WTC11 (cell line): Measurements from ENCODE around the gene MKLN1. TPM values are rescaled to one million over a fixed set of nuclear protein-coding genes. Genes with fewer than 3 reads are reported as not detected.

Experiments used
- ATAC-seq: fragments of 200-7000 bp; cut with Tn5 transposase; 2 replicates; pipeline ENCODE4 v1.10.0; 2021; ENCODE audit warnings: mild to moderate bottlenecking, moderate library complexity
- CTCF ChIA-PET: fragments of 300-600 bp; sonication (Branson Sonifier 250); formaldehyde crosslinking; loops from one replicate; lab custom pipeline; 2021; ENCODE audit warnings: antibody characterized with exemption; lab: Charles Lee
- POLR2A ChIA-PET: fragments of 350-600 bp; sonication (Branson Sonifier 250); formaldehyde crosslinking; loops from one replicate; lab custom pipeline; 2021; ENCODE audit warnings: antibody characterized with exemption; lab: Charles Lee
- DNase-seq: peaks from one replicate; pipeline ENCODE4 v3.0.0; 2021; ENCODE audit warnings: low spot score
- H3K27ac Mint-ChIP-seq: 2 replicates; pipeline ENCODE4 v1.8.0; 2021; ENCODE audit warnings: mixed read lengths
- H3K27me3 Mint-ChIP-seq: 2 replicates; pipeline ENCODE4 v1.8.0; 2021; ENCODE audit warnings: low read depth, mild to moderate bottlenecking, moderate library complexity, mixed read lengths
- H3K36me3 Mint-ChIP-seq: 2 replicates; pipeline ENCODE4 v1.8.0; 2021; ENCODE audit warnings: mixed read lengths
- H3K4me1 Mint-ChIP-seq: 2 replicates; pipeline ENCODE4 v1.8.0; 2022; ENCODE audit warnings: mixed read lengths
- H3K4me3 Mint-ChIP-seq: 2 replicates; pipeline ENCODE4 v1.8.0; 2021; ENCODE audit warnings: mild to moderate bottlenecking, moderate library complexity, mixed read lengths
- H3K9me3 Mint-ChIP-seq: 2 replicates; pipeline ENCODE4 v1.8.0; 2021; ENCODE audit warnings: mixed read lengths
- ATF1 ChIP-seq: sonication (generic); formaldehyde crosslinking; IDR thresholded peaks from 2 replicates; pipeline ENCODE4 v1.8.1; 2023; ENCODE audit warnings: mild to moderate bottlenecking, moderate library complexity, missing genetic modification reagents
- FOXJ3 ChIP-seq: sonication (generic); formaldehyde crosslinking; IDR thresholded peaks from 2 replicates; pipeline ENCODE4 v1.9.0; 2021; ENCODE audit warnings: missing genetic modification reagents, mild to moderate bottlenecking, borderline replicate concordance
- GTF2I ChIP-seq: fragments of 250-450 bp; sonication (Bioruptor Pico); conservative IDR thresholded peaks from 2 replicates; pipeline ENCODE4 v1.4.0; 2021; ENCODE audit warnings: mild to moderate bottlenecking
- TEAD1 ChIP-seq: sonication (generic); formaldehyde crosslinking; IDR thresholded peaks from 2 replicates; pipeline ENCODE4 v1.8.0; 2022; ENCODE audit warnings: mild to moderate bottlenecking, missing genetic modification reagents
- ZNF138 ChIP-seq: sonication (generic); formaldehyde crosslinking; conservative IDR thresholded peaks from 2 replicates; pipeline ENCODE4 v1.8.1; 2022; ENCODE audit warnings: mild to moderate bottlenecking, moderate library complexity, missing genetic modification reagents
- total RNA-seq: library from RNA; stranded (reverse); gene quantifications from 3 replicates; pipeline ENCODE4 v1.2.3, GENCODE V29; 2021
- TF ChIP-seq, protein P1 (sequence below): sonication (generic); formaldehyde crosslinking; IDR thresholded peaks from 2 replicates; pipeline ENCODE4 v1.8.0; 2023; ENCODE audit warnings: missing genetic modification reagents, mild to moderate bottlenecking, borderline replicate concordance
- TF ChIP-seq, protein P2 (sequence below): sonication (generic); formaldehyde crosslinking; IDR thresholded peaks from 2 replicates; pipeline ENCODE4 v1.8.1; 2023; ENCODE audit warnings: mild to moderate bottlenecking, missing genetic modification reagents, moderate library complexity
- TF ChIP-seq, protein P3 (sequence below): fragments of 250-450 bp; sonication (Bioruptor Pico); IDR thresholded peaks from 2 replicates; pipeline ENCODE4 v1.9.0; 2021; ENCODE audit warnings: mild to moderate bottlenecking, borderline replicate concordance
- TF ChIP-seq, protein P4 (sequence below): sonication (generic); formaldehyde crosslinking; IDR thresholded peaks from 2 replicates; pipeline ENCODE4 v1.8.1; 2023; ENCODE audit warnings: mild to moderate bottlenecking, missing genetic modification reagents
- TF ChIP-seq, protein P5 (sequence below): sonication (generic); formaldehyde crosslinking; IDR thresholded peaks from 2 replicates; pipeline ENCODE4 v1.8.1; 2022; ENCODE audit warnings: low read depth, missing genetic modification reagents, borderline replicate concordance

MKLN1 gene
- total RNA-seq, 1 experiment from 2014 or later: 37.6 TPM

DNA sequence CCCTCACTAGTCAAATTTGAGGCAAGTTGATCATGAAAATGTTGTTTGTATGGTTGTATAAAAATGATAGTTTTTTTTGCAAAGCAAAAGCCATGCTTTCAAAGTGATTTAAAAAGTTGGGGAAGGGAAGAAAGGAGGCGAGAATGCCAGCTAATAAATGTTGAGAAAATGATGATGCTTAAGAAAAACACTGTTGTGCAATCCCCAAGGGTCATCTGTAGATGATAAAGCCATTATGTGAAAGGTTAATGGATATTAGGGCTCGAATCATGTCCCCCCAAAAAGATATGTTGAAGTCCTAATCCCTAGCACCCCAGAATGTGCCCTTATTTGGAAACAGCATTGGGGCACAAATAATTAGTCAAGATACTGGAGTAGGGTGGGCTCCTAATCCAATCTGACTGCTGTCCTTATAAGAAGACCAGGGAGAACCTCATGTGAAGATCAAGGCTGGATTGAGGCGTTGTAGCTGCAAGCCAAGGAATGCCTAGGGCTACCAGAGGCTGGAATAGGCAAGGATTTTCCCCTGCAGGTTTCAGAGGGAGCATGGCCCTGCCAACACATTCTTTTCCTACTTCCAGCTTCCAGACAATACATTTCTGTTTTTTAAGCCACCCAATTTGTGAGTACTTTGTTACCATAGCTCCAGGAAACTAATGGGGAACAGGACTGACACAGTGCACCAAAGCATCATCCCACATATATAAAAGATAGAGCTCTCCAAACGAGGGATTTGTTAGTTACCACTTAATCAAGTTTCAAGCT, 35.4 kb upstream of the MKLN1 start (continued):
- TF ChIP-seq, protein P1, sequence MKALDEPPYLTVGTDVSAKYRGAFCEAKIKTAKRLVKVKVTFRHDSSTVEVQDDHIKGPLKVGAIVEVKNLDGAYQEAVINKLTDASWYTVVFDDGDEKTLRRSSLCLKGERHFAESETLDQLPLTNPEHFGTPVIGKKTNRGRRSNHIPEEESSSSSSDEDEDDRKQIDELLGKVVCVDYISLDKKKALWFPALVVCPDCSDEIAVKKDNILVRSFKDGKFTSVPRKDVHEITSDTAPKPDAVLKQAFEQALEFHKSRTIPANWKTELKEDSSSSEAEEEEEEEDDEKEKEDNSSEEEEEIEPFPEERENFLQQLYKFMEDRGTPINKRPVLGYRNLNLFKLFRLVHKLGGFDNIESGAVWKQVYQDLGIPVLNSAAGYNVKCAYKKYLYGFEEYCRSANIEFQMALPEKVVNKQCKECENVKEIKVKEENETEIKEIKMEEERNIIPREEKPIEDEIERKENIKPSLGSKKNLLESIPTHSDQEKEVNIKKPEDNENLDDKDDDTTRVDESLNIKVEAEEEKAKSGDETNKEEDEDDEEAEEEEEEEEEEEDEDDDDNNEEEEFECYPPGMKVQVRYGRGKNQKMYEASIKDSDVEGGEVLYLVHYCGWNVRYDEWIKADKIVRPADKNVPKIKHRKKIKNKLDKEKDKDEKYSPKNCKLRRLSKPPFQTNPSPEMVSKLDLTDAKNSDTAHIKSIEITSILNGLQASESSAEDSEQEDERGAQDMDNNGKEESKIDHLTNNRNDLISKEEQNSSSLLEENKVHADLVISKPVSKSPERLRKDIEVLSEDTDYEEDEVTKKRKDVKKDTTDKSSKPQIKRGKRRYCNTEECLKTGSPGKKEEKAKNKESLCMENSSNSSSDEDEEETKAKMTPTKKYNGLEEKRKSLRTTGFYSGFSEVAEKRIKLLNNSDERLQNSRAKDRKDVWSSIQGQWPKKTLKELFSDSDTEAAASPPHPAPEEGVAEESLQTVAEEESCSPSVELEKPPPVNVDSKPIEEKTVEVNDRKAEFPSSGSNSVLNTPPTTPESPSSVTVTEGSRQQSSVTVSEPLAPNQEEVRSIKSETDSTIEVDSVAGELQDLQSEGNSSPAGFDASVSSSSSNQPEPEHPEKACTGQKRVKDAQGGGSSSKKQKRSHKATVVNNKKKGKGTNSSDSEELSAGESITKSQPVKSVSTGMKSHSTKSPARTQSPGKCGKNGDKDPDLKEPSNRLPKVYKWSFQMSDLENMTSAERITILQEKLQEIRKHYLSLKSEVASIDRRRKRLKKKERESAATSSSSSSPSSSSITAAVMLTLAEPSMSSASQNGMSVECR (CRISPR knock-in tag): no peak
- no peak for TF ChIP-seq ATF1 (CRISPR knock-in tag)
- no peak for TF ChIP-seq GTF2I (CRISPR knock-in tag)
- TF ChIP-seq, protein P2, sequence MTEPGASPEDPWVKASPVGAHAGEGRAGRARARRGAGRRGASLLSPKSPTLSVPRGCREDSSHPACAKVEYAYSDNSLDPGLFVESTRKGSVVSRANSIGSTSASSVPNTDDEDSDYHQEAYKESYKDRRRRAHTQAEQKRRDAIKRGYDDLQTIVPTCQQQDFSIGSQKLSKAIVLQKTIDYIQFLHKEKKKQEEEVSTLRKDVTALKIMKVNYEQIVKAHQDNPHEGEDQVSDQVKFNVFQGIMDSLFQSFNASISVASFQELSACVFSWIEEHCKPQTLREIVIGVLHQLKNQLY: no peak
- no peak for TF ChIP-seq TEAD1 (CRISPR knock-in tag)
- TF ChIP-seq, protein P3, sequence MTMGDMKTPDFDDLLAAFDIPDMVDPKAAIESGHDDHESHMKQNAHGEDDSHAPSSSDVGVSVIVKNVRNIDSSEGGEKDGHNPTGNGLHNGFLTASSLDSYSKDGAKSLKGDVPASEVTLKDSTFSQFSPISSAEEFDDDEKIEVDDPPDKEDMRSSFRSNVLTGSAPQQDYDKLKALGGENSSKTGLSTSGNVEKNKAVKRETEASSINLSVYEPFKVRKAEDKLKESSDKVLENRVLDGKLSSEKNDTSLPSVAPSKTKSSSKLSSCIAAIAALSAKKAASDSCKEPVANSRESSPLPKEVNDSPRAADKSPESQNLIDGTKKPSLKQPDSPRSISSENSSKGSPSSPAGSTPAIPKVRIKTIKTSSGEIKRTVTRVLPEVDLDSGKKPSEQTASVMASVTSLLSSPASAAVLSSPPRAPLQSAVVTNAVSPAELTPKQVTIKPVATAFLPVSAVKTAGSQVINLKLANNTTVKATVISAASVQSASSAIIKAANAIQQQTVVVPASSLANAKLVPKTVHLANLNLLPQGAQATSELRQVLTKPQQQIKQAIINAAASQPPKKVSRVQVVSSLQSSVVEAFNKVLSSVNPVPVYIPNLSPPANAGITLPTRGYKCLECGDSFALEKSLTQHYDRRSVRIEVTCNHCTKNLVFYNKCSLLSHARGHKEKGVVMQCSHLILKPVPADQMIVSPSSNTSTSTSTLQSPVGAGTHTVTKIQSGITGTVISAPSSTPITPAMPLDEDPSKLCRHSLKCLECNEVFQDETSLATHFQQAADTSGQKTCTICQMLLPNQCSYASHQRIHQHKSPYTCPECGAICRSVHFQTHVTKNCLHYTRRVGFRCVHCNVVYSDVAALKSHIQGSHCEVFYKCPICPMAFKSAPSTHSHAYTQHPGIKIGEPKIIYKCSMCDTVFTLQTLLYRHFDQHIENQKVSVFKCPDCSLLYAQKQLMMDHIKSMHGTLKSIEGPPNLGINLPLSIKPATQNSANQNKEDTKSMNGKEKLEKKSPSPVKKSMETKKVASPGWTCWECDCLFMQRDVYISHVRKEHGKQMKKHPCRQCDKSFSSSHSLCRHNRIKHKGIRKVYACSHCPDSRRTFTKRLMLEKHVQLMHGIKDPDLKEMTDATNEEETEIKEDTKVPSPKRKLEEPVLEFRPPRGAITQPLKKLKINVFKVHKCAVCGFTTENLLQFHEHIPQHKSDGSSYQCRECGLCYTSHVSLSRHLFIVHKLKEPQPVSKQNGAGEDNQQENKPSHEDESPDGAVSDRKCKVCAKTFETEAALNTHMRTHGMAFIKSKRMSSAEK (CRISPR knock-in tag): no peak

DNA sequence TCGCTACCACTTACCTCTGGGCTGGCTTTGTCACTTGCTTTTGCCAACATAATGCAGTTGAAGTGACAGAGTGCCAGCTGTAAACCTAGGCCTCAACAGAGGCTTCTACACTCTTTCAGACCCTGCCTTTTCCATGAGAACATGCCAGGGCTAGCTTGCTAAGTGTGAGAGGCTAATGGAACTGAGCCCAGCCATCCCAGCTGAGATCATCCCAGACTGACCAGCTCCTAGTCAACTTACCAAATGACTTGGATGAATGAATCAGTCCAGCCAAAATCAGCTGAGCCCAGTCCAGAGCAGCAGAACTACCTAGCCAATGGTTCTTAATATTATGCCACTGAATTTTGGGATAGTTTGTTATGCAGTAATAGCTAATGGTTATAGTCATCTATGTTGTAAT, 34.7 kb upstream of the MKLN1 start:
- Mint-ChIP-seq H3K4me3 (no peak overlapping the region), H3K4me1 (no peaks in the 10 kb centered on the region), H3K27ac (no peak overlapping the region), H3K36me3 (no peaks in the 10 kb centered on the region), H3K9me3 (peaks cover 3% of the 10 kb centered on the region), H3K27me3 (no peaks in the 10 kb centered on the region)
- CTCF ChIA-PET: interaction anchor here (1.1 to 1.2 kb wide), 2 partner anchors 10 to 417 kb away, joined by 3 to 5 read pairs; no protein-coding TSS in a partner anchor
- ATAC-seq: no peak
- TF ChIP-seq, protein P4, sequence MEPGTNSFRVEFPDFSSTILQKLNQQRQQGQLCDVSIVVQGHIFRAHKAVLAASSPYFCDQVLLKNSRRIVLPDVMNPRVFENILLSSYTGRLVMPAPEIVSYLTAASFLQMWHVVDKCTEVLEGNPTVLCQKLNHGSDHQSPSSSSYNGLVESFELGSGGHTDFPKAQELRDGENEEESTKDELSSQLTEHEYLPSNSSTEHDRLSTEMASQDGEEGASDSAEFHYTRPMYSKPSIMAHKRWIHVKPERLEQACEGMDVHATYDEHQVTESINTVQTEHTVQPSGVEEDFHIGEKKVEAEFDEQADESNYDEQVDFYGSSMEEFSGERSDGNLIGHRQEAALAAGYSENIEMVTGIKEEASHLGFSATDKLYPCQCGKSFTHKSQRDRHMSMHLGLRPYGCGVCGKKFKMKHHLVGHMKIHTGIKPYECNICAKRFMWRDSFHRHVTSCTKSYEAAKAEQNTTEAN (CRISPR knock-in tag): no peak
- TF ChIP-seq, protein P5, sequence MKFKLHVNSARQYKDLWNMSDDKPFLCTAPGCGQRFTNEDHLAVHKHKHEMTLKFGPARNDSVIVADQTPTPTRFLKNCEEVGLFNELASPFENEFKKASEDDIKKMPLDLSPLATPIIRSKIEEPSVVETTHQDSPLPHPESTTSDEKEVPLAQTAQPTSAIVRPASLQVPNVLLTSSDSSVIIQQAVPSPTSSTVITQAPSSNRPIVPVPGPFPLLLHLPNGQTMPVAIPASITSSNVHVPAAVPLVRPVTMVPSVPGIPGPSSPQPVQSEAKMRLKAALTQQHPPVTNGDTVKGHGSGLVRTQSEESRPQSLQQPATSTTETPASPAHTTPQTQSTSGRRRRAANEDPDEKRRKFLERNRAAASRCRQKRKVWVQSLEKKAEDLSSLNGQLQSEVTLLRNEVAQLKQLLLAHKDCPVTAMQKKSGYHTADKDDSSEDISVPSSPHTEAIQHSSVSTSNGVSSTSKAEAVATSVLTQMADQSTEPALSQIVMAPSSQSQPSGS (CRISPR knock-in tag): no peak
- TF ChIP-seq FOXJ3 (CRISPR knock-in tag) (no peak), ZNF138 (CRISPR knock-in tag) (no peak)
- POLR2A ChIA-PET: no interaction called here
- no peak for DNase-seq
